ENCODE measurements around the gene RSRC1. TPM values are rescaled to one million over a fixed set of nuclear protein-coding genes. Genes with fewer than 3 reads are reported as not detected.
"Not testable (repeated sequence)": the region's sequence is repeated elsewhere in the genome, so short reads cannot be mapped to it uniquely, and the experiment has no call there.

Gene RSRC1
- polyA plus RNA-seq, 3 donors: 32.0 to 38.2 (median 32.1) TPM

DNA sequence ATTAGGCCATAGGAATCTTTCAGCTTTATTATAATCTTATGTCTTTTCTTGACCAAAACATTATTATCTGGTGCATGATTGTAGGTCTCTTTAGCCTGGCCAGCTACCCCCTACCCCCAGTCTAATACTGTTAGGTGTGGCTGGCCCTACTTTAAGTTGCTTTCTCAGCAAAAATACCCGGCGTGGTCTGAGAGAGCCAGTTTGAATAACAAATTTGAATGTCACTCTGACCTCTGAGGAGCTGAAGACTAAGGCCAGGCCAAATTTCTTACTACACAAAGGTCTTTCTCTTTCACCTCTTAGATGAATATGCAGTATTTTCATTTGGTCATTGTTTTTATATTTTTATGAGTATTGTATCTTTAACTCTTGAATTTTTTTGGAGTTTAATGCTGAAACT lies 272.6 kb downstream of the RSRC1 start:
- no peak for DNase-seq

- no peak for DNase-seq
These were observed 274.1 kb downstream of the RSRC1 start for GRCh38 chr3:158384019-158384418.

- no peak for DNase-seq
These were observed 285.5 kb downstream of the RSRC1 start for GRCh38 chr3:158395421-158395820.

GRCh38 chr3:158402590-158402989 lies 292.7 kb downstream of the RSRC1 start:
- no peak for DNase-seq

- DNase-seq: no peak
These were observed 293.1 kb downstream of the RSRC1 start for GRCh38 chr3:158403013-158403412.

DNA sequence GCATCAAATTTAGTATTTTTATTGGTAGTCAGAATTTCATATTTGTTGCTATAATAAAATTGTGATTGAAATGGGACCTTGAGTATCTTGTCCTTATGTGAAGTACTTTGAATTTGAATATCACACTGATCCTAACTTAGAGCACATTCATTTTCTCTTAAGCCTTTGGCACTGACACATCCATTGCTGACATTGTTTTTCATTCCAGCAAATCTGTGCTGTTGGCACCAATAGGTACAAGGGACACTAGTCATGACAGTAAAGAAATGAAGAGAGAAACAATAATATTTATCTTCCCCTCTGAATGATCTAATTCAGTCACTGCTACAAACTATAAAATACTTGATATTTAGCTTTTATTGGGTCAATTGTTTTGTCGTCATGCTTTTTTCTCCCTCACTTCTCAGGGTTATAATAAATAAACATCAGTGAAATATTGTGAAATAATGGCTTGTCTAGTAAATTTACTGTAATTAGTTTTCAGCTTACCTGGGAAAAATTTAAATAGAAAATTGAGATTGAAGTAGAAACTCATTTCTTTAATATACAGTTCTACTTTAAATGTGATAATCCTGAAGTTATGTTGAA lies 294.3 kb downstream of the RSRC1 start:
- no peak for DNase-seq

GRCh38 chr3:158405507-158405906 lies 295.6 kb downstream of the RSRC1 start:
- no peak for DNase-seq

GRCh38 chr3:158407844-158408517 lies 298.1 kb downstream of the RSRC1 start:
- no peak for DNase-seq

DNA sequence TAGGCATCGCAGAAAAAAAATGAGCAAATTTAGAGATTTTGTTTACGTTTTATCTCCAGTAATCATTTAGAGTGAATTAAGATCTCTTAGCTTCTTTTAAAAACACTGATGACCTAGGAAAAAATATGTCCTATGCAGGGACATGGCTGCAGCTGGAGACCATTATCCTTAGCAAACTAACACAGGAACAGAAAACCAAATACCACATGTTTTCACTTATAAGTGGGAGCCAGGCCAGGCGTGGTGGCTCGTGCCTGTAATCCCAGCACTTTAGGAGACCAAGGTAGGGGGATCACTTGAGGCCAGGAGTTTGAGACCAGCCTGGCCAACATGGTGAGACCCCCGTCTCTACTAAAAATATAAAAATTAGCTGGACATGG lies 298.6 kb downstream of the RSRC1 start:
- not testable (repeated sequence) for DNase-seq

- DNase-seq: no peak
These were observed 308.1 kb downstream of the RSRC1 start for GRCh38 chr3:158418035-158418434.

GRCh38 chr3:158419820-158420653 lies 310.1 kb downstream of the RSRC1 start:
- DNase-seq: no peak

- DNase-seq: no peak
These were observed 310.9 kb downstream of the RSRC1 start for GRCh38 chr3:158420654-158421396.

GRCh38 chr3:158430448-158430847 lies 320.6 kb downstream of the RSRC1 start:
- no peak for DNase-seq

GRCh38 chr3:158430968-158431367 lies 321.1 kb downstream of the RSRC1 start:
- DNase-seq: no peak

DNA sequence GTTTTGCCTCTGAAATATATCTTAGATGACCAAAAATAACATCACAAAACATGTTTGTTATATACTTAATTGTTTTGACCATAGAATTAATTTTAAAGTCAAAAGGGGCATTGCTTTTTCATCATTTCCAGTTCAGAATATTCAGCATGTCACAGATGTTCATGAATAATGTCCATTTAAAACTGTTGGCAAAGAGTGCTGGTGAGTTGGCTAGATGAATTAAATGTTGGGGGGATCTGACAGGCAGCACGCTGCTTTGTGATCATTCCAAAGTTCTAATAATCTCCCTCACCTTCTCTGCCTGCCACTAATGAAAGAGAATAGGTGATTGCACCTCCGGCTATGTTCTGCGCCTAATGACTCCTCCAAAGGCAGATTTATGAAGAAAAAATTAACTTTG lies 321.9 kb downstream of the RSRC1 start:
- DNase-seq: no peak

DNA sequence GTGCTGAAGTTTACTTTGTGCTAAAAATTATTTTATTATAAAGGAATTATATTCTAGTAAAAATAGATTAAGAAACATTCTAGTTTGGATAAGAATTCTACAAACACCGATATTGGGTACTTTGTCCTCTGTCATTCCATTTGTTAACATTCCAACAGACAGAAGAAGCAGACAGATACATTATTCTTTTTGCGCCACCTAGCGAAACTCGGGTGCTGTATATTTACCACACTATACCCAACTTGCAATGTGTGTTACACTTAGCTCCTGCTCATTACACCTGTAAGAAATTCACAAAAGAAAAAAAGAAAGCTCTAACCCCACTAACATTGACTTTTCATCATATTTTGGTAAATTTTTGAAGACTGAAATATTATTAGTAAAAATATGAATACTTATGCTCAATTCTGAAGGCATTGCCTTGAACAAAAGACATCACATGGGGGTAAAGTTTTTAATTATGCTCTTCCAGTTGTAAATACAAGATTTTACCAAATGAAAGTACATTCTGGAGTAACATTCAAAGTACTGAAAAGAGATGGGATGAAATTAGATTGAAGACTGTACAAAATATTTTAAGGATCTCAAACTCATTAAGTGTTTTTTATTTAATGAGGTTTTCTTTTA lies 324.6 kb downstream of the RSRC1 start:
- DNase-seq: peak; percentile 61

DNA sequence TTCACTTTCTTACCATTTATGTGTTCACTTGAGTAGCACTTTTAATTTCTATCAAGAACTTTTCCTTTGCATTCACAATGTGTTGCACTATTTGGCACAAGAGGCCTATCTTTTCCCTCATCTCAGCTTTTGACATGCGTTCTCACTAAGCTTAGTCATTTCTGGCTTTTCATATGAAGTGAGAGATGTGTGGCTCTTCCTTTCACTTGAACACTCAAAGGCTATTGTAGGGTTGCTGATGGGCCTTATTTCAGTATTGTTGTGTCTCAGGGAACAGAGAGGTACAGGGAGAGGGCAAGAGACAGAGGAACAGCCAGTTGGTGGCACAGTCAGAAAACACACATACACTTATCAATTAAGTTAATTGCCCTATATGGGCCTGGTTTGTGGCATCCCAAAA lies 333.7 kb downstream of the RSRC1 start:
- DNase-seq: no peak

DNA sequence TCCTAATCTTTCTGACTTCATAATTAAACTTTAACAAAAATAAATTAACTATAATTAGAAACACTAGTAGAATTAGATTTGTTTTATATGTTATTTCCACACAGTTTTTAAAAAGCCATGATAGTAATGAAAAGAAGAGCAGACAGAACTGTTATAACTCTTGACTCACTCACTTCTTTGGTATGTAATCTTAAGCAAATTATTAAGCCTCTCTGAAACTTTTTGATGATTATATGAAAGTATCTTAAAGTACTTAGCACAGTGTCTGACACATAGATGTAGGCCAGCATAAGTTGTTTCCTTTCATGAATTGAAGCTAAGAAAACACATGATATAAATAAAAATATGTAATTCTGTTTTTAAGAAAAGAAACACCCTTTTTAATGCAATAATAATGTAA lies 337.5 kb downstream of the RSRC1 start:
- DNase-seq: no peak

GRCh38 chr3:158451405-158452055 lies 341.6 kb downstream of the RSRC1 start:
- no peak for DNase-seq

- no peak for DNase-seq
These were observed 342.4 kb downstream of the RSRC1 start for GRCh38 chr3:158452334-158452733.

GRCh38 chr3:158453004-158453403 lies 343.1 kb downstream of the RSRC1 start:
- no peak for DNase-seq
